ENCODE results near the gene ZNF516.

ZNF516 gene

GRCh38 chr18:76506395-76506794 is 11.4 kb upstream of the ZNF516 start:
- POLR2A ChIA-PET: no interaction called here

GRCh38 chr18:76505614-76506013 is 10.6 kb upstream of the ZNF516 start:
- no peaks in the 10 kb centered on the region for H3K9me3 ChIP-seq (ENCODE audit: control insufficient read depth, insufficient read depth, low read depth, low read length)
- H3K27ac ChIP-seq (ENCODE audit: extremely low read depth, low read depth, low read length): no peak overlapping the region
- no peaks in the 10 kb centered on the region for H3K36me3 ChIP-seq (ENCODE audit: control insufficient read depth in 2 of 2, insufficient read depth in 1 of 2, low read length in 2 of 2)
- H3K4me1 ChIP-seq (ENCODE audit: control insufficient read depth, insufficient read depth, low read length): no peaks in the 10 kb centered on the region
- peak; percentile 30; the same call in 1 of the 2 replicates for TF ChIP-seq ZNF335 (tag by site-specific recombination; conservative IDR thresholded peaks at IDR 0.05)
- TF ChIP-seq SCRT1 (tag by site-specific recombination; IDR thresholded peaks at IDR 0.05; ENCODE audit: borderline replicate concordance): no peak
- CTCF ChIA-PET: no interaction called here
- POLR2A ChIA-PET: no interaction called here
- no peak overlapping the region for H3K4me3 ChIP-seq (ENCODE audit: low read depth, low read length)

More at GRCh38 chr18:76506395-76506794, 11.4 kb upstream of the ZNF516 start:
- no peaks in the 10 kb centered on the region for H3K9me3 ChIP-seq (ENCODE audit: control insufficient read depth, insufficient read depth, low read depth, low read length)
- no peak overlapping the region for H3K4me3 ChIP-seq (ENCODE audit: low read depth, low read length)
- no peak overlapping the region for H3K27ac ChIP-seq (ENCODE audit: extremely low read depth, low read depth, low read length)
- CTCF ChIA-PET: no interaction called here
- no peaks in the 10 kb centered on the region for H3K4me1 ChIP-seq (ENCODE audit: control insufficient read depth, insufficient read depth, low read length)
- no peak for TF ChIP-seq ZNF776 (tag by site-specific recombination; IDR thresholded peaks at IDR 0.05; ENCODE audit: borderline replicate concordance)
- no peak for TF ChIP-seq ZBTB49 (tag by site-specific recombination; IDR thresholded peaks at IDR 0.05; ENCODE audit: low read depth)
- TF ChIP-seq ZBTB17 (tag by site-specific recombination; IDR thresholded peaks at IDR 0.05): no peak
- no peak for TF ChIP-seq KLF1 (tag by site-specific recombination; IDR thresholded peaks at IDR 0.05)
- TF ChIP-seq ZNF626 (tag by site-specific recombination; IDR thresholded peaks at IDR 0.05): no peak
- no peak for TF ChIP-seq ZNF10 (tag by site-specific recombination; IDR thresholded peaks at IDR 0.05)
- TF ChIP-seq ZNF585B (tag by site-specific recombination; IDR thresholded peaks at IDR 0.05): no peak
- TF ChIP-seq ZNF560 (tag by site-specific recombination; IDR thresholded peaks at IDR 0.05; ENCODE audit: borderline replicate concordance): no peak
- TF ChIP-seq ZNF423 (tag by site-specific recombination; IDR thresholded peaks at IDR 0.05): no peak
- TF ChIP-seq MZF1 (tag by site-specific recombination; IDR thresholded peaks at IDR 0.05; ENCODE audit: borderline replicate concordance): no peak
- no peak for TF ChIP-seq ZSCAN5A (tag by site-specific recombination; IDR thresholded peaks at IDR 0.05)
- no peak for TF ChIP-seq ZSCAN23 (tag by site-specific recombination; IDR thresholded peaks at IDR 0.05)
- no peak for TF ChIP-seq ZNF214 (tag by site-specific recombination; IDR thresholded peaks at IDR 0.05; ENCODE audit: borderline replicate concordance)
- TF ChIP-seq ZNF292 (tag by site-specific recombination; IDR thresholded peaks at IDR 0.05; ENCODE audit: borderline replicate concordance, low read depth): no peak
- no peak for TF ChIP-seq ZNF704 (tag by site-specific recombination; IDR thresholded peaks at IDR 0.05)
- no peak for TF ChIP-seq KLF7 (tag by site-specific recombination; IDR thresholded peaks at IDR 0.05; ENCODE audit: borderline replicate concordance)
- no peak for TF ChIP-seq ZNF654 (tag by site-specific recombination; IDR thresholded peaks at IDR 0.05; ENCODE audit: low read depth)
- no peak for TF ChIP-seq YY2 (tag by site-specific recombination; IDR thresholded peaks at IDR 0.05)
- no peaks in the 10 kb centered on the region for H3K36me3 ChIP-seq (ENCODE audit: control insufficient read depth in 2 of 2, insufficient read depth in 1 of 2, low read length in 2 of 2)

Data from HEK293 (cell line).